ENCODE data around the gene ALPK1. TPM values are rescaled to one million over a fixed set of nuclear protein-coding genes. Genes with fewer than 3 reads are reported as not detected.

The ALPK1 gene
- polyA plus RNA-seq, 1 of the 3 experiments (the other 2 are of a cell fraction), result 2.8 TPM

DNA sequence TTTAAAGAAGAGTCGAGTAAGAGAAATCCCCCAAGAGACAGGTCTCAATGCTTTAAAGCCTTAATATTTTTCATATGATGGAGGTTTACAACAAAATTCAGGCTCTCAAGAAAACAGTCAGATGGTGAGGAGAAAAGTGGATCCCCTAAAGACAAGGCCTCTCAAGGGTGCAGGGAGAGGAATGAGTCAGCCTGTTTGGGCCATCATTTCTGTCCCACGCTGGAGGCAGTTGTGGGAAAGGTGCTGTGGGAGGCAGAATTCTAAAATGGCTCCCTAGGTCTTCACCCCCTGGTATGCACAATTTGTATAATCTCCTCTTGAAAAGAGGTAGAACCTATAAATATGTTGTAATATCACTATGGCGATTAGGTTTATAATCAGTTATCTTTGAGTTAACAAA is 6.8 kb upstream of the ALPK1 start:
- Histone ChIP-seq H3K4me2 (no peak overlapping the region), H3K4me1 (ENCODE audit: control insufficient read depth in 1 of 2, insufficient read depth in 2 of 2, low read depth in 1 of 2, low read length in 1 of 2) (peaks cover 0 to 3% of the 10 kb centered on the region in 2 experiments; a peak in 1 of 4 replicates), H2AFZ (ENCODE audit: low read depth) (no peak overlapping the region), H3K4me3 (ENCODE audit: low read depth in 2 of 2, low read length in 1 of 2) (no peak overlapping the region), H3K79me2 (ENCODE audit: insufficient read depth) (peaks cover 3% of the 10 kb centered on the region; the same call in 1 of the 2 replicates), H3K27ac (ENCODE audit: low read depth in 2 of 2, low read length in 1 of 2) (no peak overlapping the region), H3K27me3 (ENCODE audit: insufficient read depth) (no peaks in the 10 kb centered on the region), H3F3A (replicated peaks; ENCODE audit: insufficient read depth) (no peaks in the 10 kb centered on the region), H4K20me1 (ENCODE audit: insufficient read depth) (no peaks in the 10 kb centered on the region), H3K9me3 (no peaks in the 10 kb centered on the region), H3K9ac (no peak overlapping the region), H3K9me2 (no peaks in the 10 kb centered on the region), H3K36me3 (replicated peaks in 1 of 2; ENCODE audit: control insufficient read depth in 1 of 2, insufficient read depth in 2 of 2, low read length in 1 of 2) (no peaks in the 10 kb centered on the region)
- DNase-seq, result no peak
- TF ChIP-seq SIN3A (IDR thresholded peaks at IDR 0.05; ENCODE audit: borderline replicate concordance, low read depth, low read length) (no peak), ELF1 (IDR thresholded peaks at IDR 0.05) (no peak), EP300 (IDR thresholded peaks at IDR 0.05; ENCODE audit: borderline replicate concordance in 1 of 2, low read depth in 1 of 2, low read length in 1 of 2) (no peak), TAF1 (IDR thresholded peaks at IDR 0.05; ENCODE audit: borderline replicate concordance, low read depth, low read length) (no peak), FOXJ3 (CRISPR knock-in tag; IDR thresholded peaks at IDR 0.05) (no peak), ZBTB33 (IDR thresholded peaks at IDR 0.05; ENCODE audit: borderline replicate concordance, low read depth) (no peak), MXI1 (IDR thresholded peaks at IDR 0.05; ENCODE audit: low read depth, low read length) (no peak), GATA2 (CRISPR knock-in tag; IDR thresholded peaks at IDR 0.05) (no peak), RAD21 (IDR thresholded peaks at IDR 0.05; ENCODE audit: low read length) (no peak), TCF12 (IDR thresholded peaks at IDR 0.05) (no peak), GABPA (IDR thresholded peaks at IDR 0.05; ENCODE audit: low read depth) (no peak), MAX (IDR thresholded peaks at IDR 0.05; ENCODE audit: low read depth) (no peak), MEF2A (IDR thresholded peaks at IDR 0.05; ENCODE audit: borderline replicate concordance, low read depth) (no peak), EZH2phosphoT487 (IDR thresholded peaks at IDR 0.05; ENCODE audit: borderline replicate concordance, low read depth) (no peak), JUND (IDR thresholded peaks at IDR 0.05) (no peak), POLR2AphosphoS5 (IDR thresholded peaks at IDR 0.05; ENCODE audit: low read depth, low read length) (no peak), YY1 (IDR thresholded peaks at IDR 0.05; ENCODE audit: low read depth) (no peak)
- TF ChIP-seq, protein P1, sequence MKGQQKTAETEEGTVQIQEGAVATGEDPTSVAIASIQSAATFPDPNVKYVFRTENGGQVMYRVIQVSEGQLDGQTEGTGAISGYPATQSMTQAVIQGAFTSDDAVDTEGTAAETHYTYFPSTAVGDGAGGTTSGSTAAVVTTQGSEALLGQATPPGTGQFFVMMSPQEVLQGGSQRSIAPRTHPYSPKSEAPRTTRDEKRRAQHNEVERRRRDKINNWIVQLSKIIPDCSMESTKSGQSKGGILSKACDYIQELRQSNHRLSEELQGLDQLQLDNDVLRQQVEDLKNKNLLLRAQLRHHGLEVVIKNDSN (IDR thresholded peaks at IDR 0.05; ENCODE audit: borderline replicate concordance, low read depth), result no peak
- 89% methylated on average over 3 of the region's 3 CpGs for WGBS (ENCODE audit: low lambda C conversion rate)
- POLR2A ChIA-PET, result no interaction called here
- CTCF ChIA-PET, result no interaction called here
